HG03457 (cell line): Measurements from ENCODE around the gene MMRN2.
"Not testable (repeated sequence)": the region's sequence is repeated elsewhere in the genome, so short reads cannot be mapped to it uniquely, and the experiment has no call there.

Experiments
- ATAC-seq: cut with Tn5 transposase; IDR thresholded peaks from one replicate; pipeline ENCODE4 v1.9.1; 2021; ENCODE audit warnings: moderate number of reproducible peaks; ENCODE audit not compliant: unreplicated experiment

MMRN2 gene

GRCh38 chr10:86957471-86958115 lies at the start of gene MMRN2:
MMRN2 (minus strand) TSS chr10:86957615; CDS start chr10:86957541, 74 bp downstream.
- no peak for ATAC-seq

DNA sequence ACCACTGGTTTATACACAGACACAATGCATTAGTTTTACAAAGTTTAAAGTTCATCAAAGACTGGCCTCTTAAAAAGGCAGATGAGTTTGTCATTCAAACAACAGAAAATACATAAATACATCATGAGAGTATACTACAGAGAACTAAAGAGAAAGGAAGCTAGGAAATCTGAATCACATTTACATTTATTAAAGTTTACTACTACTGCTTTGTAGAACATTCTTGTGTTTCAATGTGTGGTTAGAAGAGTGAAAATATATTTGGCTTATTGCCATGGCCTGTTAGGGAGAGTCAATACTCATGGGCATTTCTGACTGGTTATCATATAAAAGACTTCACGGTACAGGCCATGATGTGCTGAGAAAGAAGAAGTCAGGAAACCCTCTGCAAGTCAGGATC lies 49.7 kb upstream of the MMRN2 start:
- ATAC-seq = not testable (repeated sequence)

DNA sequence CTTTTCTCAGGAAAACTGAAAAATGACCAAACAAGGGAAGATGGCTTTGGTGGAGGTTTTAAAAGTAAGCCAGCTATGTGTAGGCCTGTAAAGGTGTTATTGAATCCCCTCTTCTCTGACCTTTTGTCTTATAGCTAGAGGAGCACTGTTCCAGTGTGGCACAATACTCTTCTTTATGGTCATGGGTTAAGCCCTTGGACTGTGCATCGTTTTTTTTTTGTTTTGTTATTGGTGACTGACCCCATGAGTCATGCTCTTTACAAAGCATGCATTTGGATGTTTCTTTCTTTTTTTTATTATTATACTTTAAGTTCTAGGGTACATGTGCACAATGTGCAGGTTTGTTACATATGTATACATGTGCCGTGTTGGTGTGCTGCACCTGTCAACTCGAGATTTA lies 43.1 kb upstream of the MMRN2 start:
- ATAC-seq = no peak

DNA sequence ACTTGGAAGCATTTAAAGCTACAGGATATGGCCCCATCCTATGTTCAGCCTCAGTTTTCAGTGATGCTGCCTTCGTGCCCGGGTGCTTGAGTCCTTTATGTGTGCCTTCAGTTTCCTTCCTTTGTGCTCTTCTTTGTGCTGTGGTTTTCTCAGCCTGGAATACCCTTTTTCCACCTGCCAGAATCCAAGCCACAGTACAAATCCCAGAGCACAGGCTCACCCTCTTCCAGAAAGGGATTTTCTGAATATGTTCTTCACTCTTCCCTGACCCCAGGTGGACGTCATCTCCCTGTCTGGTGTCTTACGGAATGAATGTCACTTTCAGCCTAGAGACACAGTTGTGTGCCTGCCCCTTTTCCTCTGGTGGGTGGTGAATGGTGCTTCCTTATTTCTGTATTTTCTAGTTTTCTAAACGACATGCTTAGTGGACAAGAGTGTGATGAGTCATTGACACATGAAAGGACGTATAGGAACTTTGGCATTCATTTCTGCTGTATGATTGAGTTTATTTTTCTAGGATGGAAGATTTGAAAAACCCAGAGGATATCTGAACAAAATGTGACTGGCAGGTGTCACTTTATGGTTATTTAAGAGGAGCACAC lies 42.5 kb upstream of the MMRN2 start:
- not testable (repeated sequence) for ATAC-seq

GRCh38 chr10:86992929-86993328 lies 35.5 kb upstream of the MMRN2 start:
- no peak for ATAC-seq

DNA sequence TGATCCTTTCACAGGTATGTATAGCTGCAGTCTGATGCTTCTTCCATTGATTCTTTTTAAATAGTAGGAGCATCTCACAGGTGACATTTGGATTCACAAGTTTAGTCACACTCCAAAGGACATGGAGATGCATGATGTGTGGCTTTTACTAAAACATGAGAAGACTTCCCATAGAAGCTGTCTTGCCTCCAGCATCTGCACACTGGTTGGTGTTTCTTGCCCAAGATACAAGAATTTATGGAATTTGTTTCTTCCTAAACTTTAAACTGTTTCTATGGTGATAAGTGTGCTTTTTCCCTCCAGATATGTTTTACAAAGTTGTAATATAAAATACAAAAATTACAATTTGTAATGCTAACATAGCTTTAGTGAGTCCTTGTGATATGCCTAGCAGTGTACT lies 35.0 kb upstream of the MMRN2 start:
- no peak for ATAC-seq

DNA sequence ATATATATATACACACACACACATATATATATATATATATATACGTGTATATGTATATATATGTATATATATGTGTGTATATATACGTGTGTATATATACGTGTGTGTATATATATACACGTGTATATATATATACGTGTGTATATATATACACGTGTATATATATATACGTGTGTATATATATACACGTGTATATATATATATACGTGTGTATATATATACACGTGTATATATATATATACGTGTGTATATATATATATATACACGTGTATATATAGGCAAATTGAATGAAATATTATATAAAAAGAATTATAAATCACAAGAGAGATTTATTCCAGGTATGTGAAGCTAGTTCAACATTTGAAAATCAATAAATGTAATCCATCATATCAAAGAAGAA lies 33.9 kb upstream of the MMRN2 start:
- ATAC-seq = not testable (repeated sequence)

GRCh38 chr10:86988520-86988919 lies 31.1 kb upstream of the MMRN2 start:
- no peak for ATAC-seq

DNA sequence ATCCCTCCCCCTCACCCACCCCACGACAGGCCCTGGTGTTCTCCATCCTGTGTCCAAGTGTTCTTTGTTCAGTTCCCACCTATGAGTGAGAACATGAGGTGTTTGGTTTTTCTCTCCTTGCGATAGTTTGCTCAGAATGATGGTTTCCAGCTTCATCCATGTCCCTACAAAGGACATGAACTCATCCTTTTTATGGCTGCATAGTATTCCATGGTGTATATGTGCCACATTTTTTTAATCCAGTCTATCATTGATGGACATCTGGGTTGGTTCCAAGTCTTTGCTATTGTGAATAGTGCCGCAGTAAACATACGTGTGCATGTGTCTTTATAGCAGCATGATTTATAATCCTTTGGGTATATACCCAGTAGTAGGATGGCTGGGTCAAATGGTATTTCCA lies 27.1 kb upstream of the MMRN2 start:
- ATAC-seq = not testable (repeated sequence)

- no peak for ATAC-seq
Measured at GRCh38 chr10:86981716-86982115, 24.3 kb upstream of the MMRN2 start.

GRCh38 chr10:86981020-86981419 lies 23.6 kb upstream of the MMRN2 start:
- ATAC-seq = not testable (repeated sequence)

DNA sequence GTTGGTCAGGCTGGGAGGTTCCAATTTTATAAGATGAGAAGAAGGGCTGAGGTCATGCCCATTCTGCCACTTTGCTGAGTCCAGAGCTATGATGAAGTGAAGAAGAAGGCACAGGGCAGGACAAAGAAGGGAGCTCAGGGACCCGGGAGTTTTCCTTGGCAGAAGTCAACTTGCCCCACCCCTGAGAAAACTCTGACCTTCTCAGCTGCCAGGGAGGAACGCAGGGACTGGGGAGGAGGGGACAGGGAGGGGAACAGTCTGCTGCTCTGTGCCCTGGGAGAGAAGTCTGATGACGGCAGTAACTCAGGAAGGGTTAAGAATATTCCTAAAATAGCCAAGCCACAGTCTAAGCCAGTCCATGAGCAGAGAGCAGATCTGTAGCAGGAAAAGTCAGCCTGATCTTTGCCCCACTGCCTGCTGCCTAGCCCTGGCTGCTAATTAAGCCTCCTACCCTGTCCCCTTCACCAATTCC lies 22.6 kb upstream of the MMRN2 start:
- no peak for ATAC-seq

DNA sequence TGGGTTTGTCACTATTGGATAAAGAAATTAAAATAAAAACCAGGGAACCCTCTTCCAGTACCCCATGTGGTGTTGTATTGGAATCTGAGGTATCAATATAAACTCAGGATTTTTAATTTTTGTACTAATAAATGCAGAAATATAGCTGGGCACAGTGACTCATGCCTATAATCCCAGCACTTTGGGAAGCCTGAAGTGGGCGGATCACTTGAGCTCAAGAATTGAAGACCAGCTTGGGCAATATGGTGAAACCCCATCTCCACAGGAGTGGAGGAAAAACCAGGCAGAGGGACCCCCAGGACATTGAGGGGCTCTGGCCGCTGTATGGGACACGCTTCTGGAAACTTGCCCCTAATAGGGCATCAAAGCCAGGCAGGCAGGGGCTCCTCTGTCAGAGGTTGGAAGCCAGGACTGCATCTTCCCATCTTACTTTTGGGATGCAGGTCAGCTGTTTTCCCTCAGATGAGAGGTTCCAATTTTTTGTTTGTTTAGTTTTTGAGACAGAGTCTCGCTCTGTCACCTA lies 21.9 kb upstream of the MMRN2 start:
- no peak for ATAC-seq

DNA sequence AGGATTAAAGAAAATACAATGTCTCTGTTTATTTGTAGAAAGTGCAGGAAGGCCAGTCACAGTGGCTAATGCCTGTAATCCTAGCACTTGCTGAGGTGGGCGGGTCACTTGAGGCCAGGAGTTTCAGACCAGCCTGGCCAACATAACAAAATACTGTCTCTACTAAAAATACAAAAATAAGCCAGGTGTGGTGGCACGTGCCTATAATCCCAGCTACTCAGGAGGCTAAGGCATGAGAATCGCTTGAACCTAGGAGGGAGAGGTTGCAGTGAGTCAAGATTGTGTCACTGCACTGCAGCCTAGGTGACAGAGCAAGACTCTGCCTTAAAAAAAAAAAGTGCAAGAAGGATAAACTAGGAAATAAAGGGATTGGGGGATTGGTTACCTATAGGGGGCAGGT lies 21.0 kb upstream of the MMRN2 start:
- ATAC-seq = not testable (repeated sequence)

DNA sequence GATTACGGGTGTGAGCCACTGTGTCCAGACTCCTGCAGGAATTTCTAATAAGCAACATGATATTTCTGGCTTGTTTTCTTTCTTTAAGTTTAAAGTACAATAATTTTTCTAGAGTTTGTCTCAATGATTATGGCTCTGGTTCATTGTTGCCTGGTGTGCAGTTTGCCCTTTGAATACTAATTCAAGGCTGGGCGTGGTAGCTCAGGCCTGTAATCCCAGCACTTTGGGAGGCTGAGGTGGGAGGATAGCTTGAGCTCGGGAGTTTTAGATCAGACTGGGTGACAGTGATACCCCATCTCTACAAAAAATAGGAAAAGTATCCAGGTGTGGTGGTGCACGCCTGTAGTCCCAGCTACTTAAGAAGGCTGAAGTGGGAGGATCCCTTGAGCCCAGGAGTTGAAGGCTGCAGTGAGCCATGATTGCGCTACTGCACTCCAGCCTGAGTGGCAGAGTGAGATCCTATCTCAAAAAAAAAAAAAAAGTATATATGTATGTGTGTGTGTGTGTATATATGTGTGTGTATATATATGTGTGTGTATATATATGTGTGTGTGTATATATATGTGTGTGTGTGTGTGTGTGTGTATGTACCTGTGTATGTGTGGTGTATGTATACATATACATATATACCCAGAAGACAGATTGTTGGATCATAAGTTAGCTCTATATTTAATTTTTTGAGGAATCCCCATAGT lies 19.1 kb upstream of the MMRN2 start:
- no peak for ATAC-seq

GRCh38 chr10:86974484-86974883 lies 17.1 kb upstream of the MMRN2 start:
- ATAC-seq = no peak

DNA sequence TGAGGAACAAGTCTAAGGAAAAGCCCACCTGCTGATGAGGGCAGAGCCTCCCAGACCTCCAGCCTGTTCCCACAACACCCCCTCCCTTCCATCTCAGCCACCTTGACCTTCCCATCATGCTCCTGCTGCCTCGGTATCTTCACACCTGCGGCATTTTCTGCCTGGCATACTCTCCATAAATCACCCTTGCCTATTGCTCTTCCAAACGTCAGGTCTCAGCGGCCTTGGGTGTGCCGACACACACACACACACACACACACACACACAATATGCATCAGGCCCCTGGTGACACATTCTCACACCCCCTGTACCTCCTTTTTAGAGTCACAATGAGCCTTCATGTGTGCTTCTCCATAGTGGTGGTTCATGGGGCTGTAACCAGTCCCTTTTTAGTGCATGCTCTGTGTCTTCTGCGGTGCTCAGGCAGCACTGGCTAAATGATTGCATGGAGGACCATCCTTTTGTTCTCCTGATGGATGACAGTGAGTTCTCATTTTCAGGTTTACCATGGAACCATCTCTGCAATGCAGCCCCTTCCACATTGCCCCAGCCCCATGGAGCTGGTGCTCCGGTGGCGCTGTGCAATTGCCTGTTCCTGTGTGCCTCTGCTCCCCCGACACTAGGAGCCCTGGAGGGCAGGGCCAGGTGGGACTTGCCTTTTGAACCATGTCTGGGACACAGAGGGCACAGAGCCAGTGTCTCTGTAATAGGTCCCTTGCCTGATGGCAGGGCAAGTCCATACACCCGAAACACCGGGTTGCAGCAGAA lies 15.4 kb upstream of the MMRN2 start:
- ATAC-seq = no peak

GRCh38 chr10:86971232-86971991 lies 14.0 kb upstream of the MMRN2 start:
- peak; percentile 55 for ATAC-seq

DNA sequence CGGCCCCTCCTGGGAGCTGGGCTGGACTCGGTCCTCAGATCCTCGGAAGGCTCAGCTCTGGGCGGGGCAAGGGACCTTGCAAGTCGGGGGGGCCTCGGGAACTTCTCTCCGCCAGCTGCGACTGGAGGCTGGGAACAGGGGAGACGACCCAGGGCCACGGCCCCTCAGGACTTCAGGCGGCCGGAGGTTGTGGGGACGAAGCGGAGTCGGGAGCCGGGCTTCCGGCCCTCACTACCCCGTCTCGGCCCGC lies 13.5 kb upstream of the MMRN2 start:
- ATAC-seq = no peak

DNA sequence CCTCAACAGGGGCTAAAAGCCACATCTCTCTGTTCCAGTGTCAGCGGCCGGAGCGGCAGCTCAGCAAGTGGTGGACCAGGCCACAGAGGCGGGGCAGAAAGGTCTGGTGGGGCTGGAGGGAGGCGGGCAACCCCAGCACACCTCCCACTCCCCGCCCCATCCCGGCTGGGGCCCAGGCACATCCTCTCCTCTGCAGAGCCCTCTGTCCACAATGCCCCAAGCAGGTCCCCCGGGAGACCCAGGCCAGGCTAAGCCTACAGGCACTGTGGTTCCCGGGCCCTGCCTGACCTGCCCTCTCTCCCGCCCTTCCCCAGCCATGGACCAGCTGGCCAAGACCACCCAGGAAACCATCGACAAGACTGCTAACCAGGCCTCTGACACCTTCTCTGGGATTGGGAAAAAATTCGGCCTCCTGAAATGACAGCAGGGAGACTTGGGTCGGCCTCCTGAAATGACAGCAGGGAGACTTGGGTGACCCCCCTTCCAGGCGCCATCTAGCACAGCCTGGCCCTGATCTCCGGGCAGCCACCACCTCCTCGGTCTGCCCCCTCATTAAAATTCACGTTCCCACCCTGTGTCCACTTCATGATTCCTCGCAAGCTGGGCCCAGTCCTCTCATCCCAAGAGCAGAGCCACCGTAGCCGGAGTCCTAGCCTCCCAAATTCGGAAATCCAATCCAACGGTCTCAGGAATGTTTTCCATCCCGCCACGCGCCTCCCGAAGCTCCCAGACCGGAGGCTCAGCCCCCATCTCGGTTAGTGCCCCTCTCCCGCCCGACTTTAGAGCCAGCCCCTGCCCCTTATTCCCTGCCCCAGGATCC lies 13.0 kb upstream of the MMRN2 start:
- no peak for ATAC-seq
